Measurements from ENCODE around the gene RPS6KA1. TPM values are rescaled to one million over a fixed set of nuclear protein-coding genes. Genes with fewer than 3 reads are reported as not detected.
"Not testable (repeated sequence)": the region's sequence is repeated elsewhere in the genome, so short reads cannot be mapped to it uniquely, and the experiment has no call there.

RPS6KA1 gene
- total and polyA plus RNA-seq, 2 donors (not counting 1 experiment from before 2014, with no cell fraction given): 0.64 to 1.7 TPM

DNA sequence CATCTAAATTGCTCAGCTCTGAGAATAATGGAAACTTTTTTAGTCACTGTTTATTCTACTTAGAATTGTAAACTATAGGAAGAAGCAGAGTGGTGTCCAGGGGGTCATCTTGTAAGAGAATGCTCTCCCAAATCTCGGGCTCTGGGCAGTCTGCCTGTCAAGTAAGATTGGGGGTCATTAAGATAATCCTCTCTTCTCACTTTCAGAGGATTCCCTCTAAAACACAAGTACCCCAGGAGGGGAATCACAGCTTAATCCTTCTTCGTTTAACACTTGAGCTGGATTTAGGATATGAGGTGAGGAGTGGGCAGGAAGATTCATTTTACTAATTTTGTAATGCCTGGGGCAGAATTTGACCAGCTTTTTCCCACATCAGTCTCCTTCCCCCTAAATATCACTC, 81.2 kb downstream of the RPS6KA1 start:
- H3K27me3 ChIP-seq (ENCODE audit: control insufficient read depth, insufficient read depth, low read length): peaks cover 9% of the 10 kb centered on the region
- no peak overlapping the region for H3K9ac ChIP-seq (ENCODE audit: insufficient read depth, low read length)
- H3K4me3 ChIP-seq (replicated peaks in 1 of 4; ENCODE audit: control extremely low read depth in 1 of 4, insufficient read depth in 1 of 4, low read depth in 3 of 4, low read length in 4 of 4): no peak overlapping the region
- H3K27ac ChIP-seq (ENCODE audit: insufficient read depth, low read length): no peak overlapping the region
- no peak for TF ChIP-seq CTCF (conservative IDR thresholded peaks at IDR 0.05 in 1 of 2, IDR thresholded peaks at IDR 0.05 in 1 of 2; ENCODE audit: low read depth in 1 of 2, low read length in 2 of 2)
- TF ChIP-seq EZH2 (IDR thresholded peaks at IDR 0.05; ENCODE audit: low read length, missing control alignments): no peak
- H2AFZ ChIP-seq (ENCODE audit: low read length): no peak overlapping the region
- no peaks in the 10 kb centered on the region for H3K36me3 ChIP-seq (ENCODE audit: control insufficient read depth, insufficient read depth, low read length)
- H3K4me1 ChIP-seq (ENCODE audit: control insufficient read depth, extremely low read depth, insufficient read depth, low read length): no peaks in the 10 kb centered on the region
- no peaks in the 10 kb centered on the region for H3K9me3 ChIP-seq (ENCODE audit: control insufficient read depth, insufficient read depth, low read depth, low read length)
- no peak overlapping the region for H3K4me2 ChIP-seq (ENCODE audit: extremely low read depth, insufficient read depth, low read length)
- H4K20me1 ChIP-seq (ENCODE audit: control insufficient read depth, extremely low read depth, insufficient read depth, low read length): no peaks in the 10 kb centered on the region
- no peak for DNase-seq (ENCODE audit: low read depth in 2 of 2)
- H3K79me2 ChIP-seq (ENCODE audit: control insufficient read depth, insufficient read depth, low read length): no peaks in the 10 kb centered on the region

GRCh38 chr1:26612627-26613026, 83.1 kb downstream of the RPS6KA1 start:
- H3K4me2 ChIP-seq (ENCODE audit: extremely low read depth, insufficient read depth, low read length); H3K4me3 ChIP-seq (replicated peaks in 1 of 4; ENCODE audit: control extremely low read depth in 1 of 4, insufficient read depth in 1 of 4, low read depth in 3 of 4, low read length in 4 of 4); H2AFZ ChIP-seq (ENCODE audit: low read length); H3K4me1 ChIP-seq (ENCODE audit: control insufficient read depth, extremely low read depth, insufficient read depth, low read length); H4K20me1 ChIP-seq (ENCODE audit: control insufficient read depth, extremely low read depth, insufficient read depth, low read length); H3K27ac ChIP-seq (ENCODE audit: insufficient read depth, low read length); H3K9ac ChIP-seq (ENCODE audit: insufficient read depth, low read length); DNase-seq (ENCODE audit: low read depth in 2 of 2); H3K79me2 ChIP-seq (ENCODE audit: control insufficient read depth, insufficient read depth, low read length); H3K36me3 ChIP-seq (ENCODE audit: control insufficient read depth, insufficient read depth, low read length); H3K27me3 ChIP-seq (ENCODE audit: control insufficient read depth, insufficient read depth, low read length); H3K9me3 ChIP-seq (ENCODE audit: control insufficient read depth, insufficient read depth, low read depth, low read length): not testable (repeated sequence)

- no peaks in the 10 kb centered on the region for H4K20me1 ChIP-seq (ENCODE audit: control insufficient read depth, extremely low read depth, insufficient read depth, low read length)
- peaks cover 9% of the 10 kb centered on the region for H3K27me3 ChIP-seq (ENCODE audit: control insufficient read depth, insufficient read depth, low read length)
- no peak overlapping the region for H3K27ac ChIP-seq (ENCODE audit: insufficient read depth, low read length)
- no peaks in the 10 kb centered on the region for H3K36me3 ChIP-seq (ENCODE audit: control insufficient read depth, insufficient read depth, low read length)
- DNase-seq (ENCODE audit: low read depth in 2 of 2): no peak
- H3K9me3 ChIP-seq (ENCODE audit: control insufficient read depth, insufficient read depth, low read depth, low read length): no peaks in the 10 kb centered on the region
- H3K4me2 ChIP-seq (ENCODE audit: extremely low read depth, insufficient read depth, low read length): no peak overlapping the region
- peaks cover 8% of the 10 kb centered on the region for H3K4me1 ChIP-seq (ENCODE audit: control insufficient read depth, extremely low read depth, insufficient read depth, low read length)
- no peak overlapping the region for H3K4me3 ChIP-seq (replicated peaks in 1 of 4; ENCODE audit: control extremely low read depth in 1 of 4, insufficient read depth in 1 of 4, low read depth in 3 of 4, low read length in 4 of 4)
- no peaks in the 10 kb centered on the region for H3K79me2 ChIP-seq (ENCODE audit: control insufficient read depth, insufficient read depth, low read length)
- H3K9ac ChIP-seq (ENCODE audit: insufficient read depth, low read length): no peak overlapping the region
- TF ChIP-seq EZH2 (IDR thresholded peaks at IDR 0.05; ENCODE audit: low read length, missing control alignments) (no peak), CTCF (conservative IDR thresholded peaks at IDR 0.05 in 1 of 2, IDR thresholded peaks at IDR 0.05 in 1 of 2; ENCODE audit: low read depth in 1 of 2, low read length in 2 of 2) (no peak)
- no peak overlapping the region for H2AFZ ChIP-seq (ENCODE audit: low read length)
These were observed 85.3 kb downstream of the RPS6KA1 start for GRCh38 chr1:26614655-26615411.
